OCI-LY1 (cell line): ENCODE measurements around the gene RBP5.

Experiments
- H2AFZ ChIP-seq: fragments of 200-600 bp; sonication (generic), shearing (Covaris generic); 2 replicates; pipeline ENCODE4 v1.6.0; 2014; ENCODE audit warnings: antibody characterized with exemption, mild to moderate bottlenecking, low read length
- H3F3A ChIP-seq: fragments of 200-600 bp; sonication (generic), shearing (Covaris generic); 2 replicates; pipeline ENCODE4 v1.6.0; 2014; ENCODE audit warnings: mild to moderate bottlenecking, antibody characterized with exemption, low read length, moderate library complexity; ENCODE audit not compliant: insufficient read depth
- H3K27ac ChIP-seq: fragments of 200-600 bp; sonication (generic); 2 replicates; pipeline ENCODE4 v1.5.1; 2014; ENCODE audit warnings: low read length, mixed run types, mild to moderate bottlenecking, low read depth; ENCODE audit not compliant: poor library complexity, severe bottlenecking
- H3K27me3 ChIP-seq: fragments of 200-600 bp; sonication (generic); 2 replicates; pipeline ENCODE4 v1.6.0; 2014; ENCODE audit warnings: antibody characterized with exemption, mild to moderate bottlenecking, low read length, moderate library complexity; ENCODE audit not compliant: insufficient read depth
- H3K36me3 ChIP-seq: fragments of 200-600 bp; sonication (generic); 2 replicates; pipeline ENCODE4 v1.6.1; 2014; ENCODE audit warnings: mild to moderate bottlenecking, antibody characterized with exemption, low read length, moderate library complexity, mixed read lengths; ENCODE audit not compliant: insufficient read depth
- H3K4me1 ChIP-seq: fragments of 200-600 bp; sonication (generic); 2 replicates; pipeline ENCODE4 v1.5.1; 2014; ENCODE audit warnings: mild to moderate bottlenecking, low read length, moderate library complexity; ENCODE audit not compliant: insufficient read depth, severe bottlenecking
- H3K4me2 ChIP-seq: fragments of 200-600 bp; sonication (generic), shearing (Covaris generic); 2 replicates; pipeline ENCODE4 v1.6.1; 2014; ENCODE audit warnings: low read length
- H3K4me3 ChIP-seq: fragments of 200-600 bp; sonication (generic); 2 replicates; pipeline ENCODE4 v1.5.1; 2014; ENCODE audit warnings: low read length, low read depth, mild to moderate bottlenecking, mixed read lengths; ENCODE audit not compliant: poor library complexity, severe bottlenecking
- H3K79me2 ChIP-seq: fragments of 200-600 bp; shearing (Covaris generic); 2 replicates; pipeline ENCODE4 v1.6.1; 2016; ENCODE audit warnings: mixed run types, low read length, mixed read lengths; ENCODE audit not compliant: insufficient read depth
- H3K9ac ChIP-seq: fragments of 200-600 bp; sonication (generic), shearing (Covaris generic); 2 replicates; pipeline ENCODE4 v1.6.1; 2014; ENCODE audit warnings: mild to moderate bottlenecking, low read length, mixed read lengths
- H3K9me2 ChIP-seq: fragments of 200-600 bp; sonication (generic), shearing (Covaris generic); 2 replicates; pipeline ENCODE4 v1.6.1; 2014; ENCODE audit warnings: low read depth, mild to moderate bottlenecking, low read length, mixed read lengths
- H3K9me3 ChIP-seq: fragments of 200-600 bp; shearing (Covaris generic); 2 replicates; pipeline ENCODE4 v1.6.1; 2014; ENCODE audit warnings: low read length, mixed read lengths
- H4K20me1 ChIP-seq: fragments of 200-600 bp; sonication (generic), shearing (Covaris generic); 2 replicates; pipeline ENCODE4 v1.6.0; 2016; ENCODE audit warnings: mild to moderate bottlenecking, low read length; ENCODE audit not compliant: insufficient read depth
- CTCF ChIP-seq: fragments of 200-600 bp; sonication (generic), shearing (Covaris generic); IDR thresholded peaks from 2 replicates; pipeline ENCODE4 v1.5.1; 2017; ENCODE audit warnings: mild to moderate bottlenecking, antibody characterized with exemption, low read length, moderate library complexity, mixed read lengths
- EZH2 ChIP-seq: fragments of 200-600 bp; sonication (generic), shearing (Covaris generic); IDR thresholded peaks from 2 replicates; pipeline ENCODE4 v1.8.0; 2017; ENCODE audit warnings: borderline replicate concordance, mixed run types, mild to moderate bottlenecking, antibody characterized with exemption, low read length, moderate library complexity, mixed read lengths

RBP5 gene

GRCh38 chr12:7150841-7151240 is 22.2 kb upstream of the RBP5 start:
- Histone ChIP-seq H3K36me3 (no peaks in the 10 kb centered on the region), H3K9me2 (no peaks in the 10 kb centered on the region), H3K27me3 (no peaks in the 10 kb centered on the region), H3F3A (no peaks in the 10 kb centered on the region), H3K4me3 (no peak overlapping the region), H4K20me1 (no peaks in the 10 kb centered on the region), H3K4me1 (no peaks in the 10 kb centered on the region), H3K27ac (no peak overlapping the region), H3K9ac (no peak overlapping the region), H3K9me3 (no peaks in the 10 kb centered on the region), H2AFZ (no peak overlapping the region), H3K4me2 (no peak overlapping the region), H3K79me2 (no peaks in the 10 kb centered on the region)
- no peak for TF ChIP-seq EZH2
- no peak for TF ChIP-seq CTCF

GRCh38 chr12:7150356-7150755 is 21.7 kb upstream of the RBP5 start:
- Histone ChIP-seq H3K9ac (no peak overlapping the region), H3K27me3 (no peaks in the 10 kb centered on the region), H3K9me3 (no peaks in the 10 kb centered on the region), H3K9me2 (no peaks in the 10 kb centered on the region), H2AFZ (no peak overlapping the region), H3K4me2 (no peak overlapping the region), H3K36me3 (no peaks in the 10 kb centered on the region), H3K4me3 (no peak overlapping the region), H3K79me2 (no peaks in the 10 kb centered on the region), H3K4me1 (no peaks in the 10 kb centered on the region), H4K20me1 (no peaks in the 10 kb centered on the region), H3F3A (no peaks in the 10 kb centered on the region), H3K27ac (no peak overlapping the region)
- TF ChIP-seq EZH2 (no peak), CTCF (no peak)

GRCh38 chr12:7146906-7147305 is 18.2 kb upstream of the RBP5 start:
- no peaks in the 10 kb centered on the region for H3K4me1 ChIP-seq
- TF ChIP-seq CTCF, result no peak
- no peak for TF ChIP-seq EZH2
- no peak overlapping the region for H3K9ac ChIP-seq
- no peaks in the 10 kb centered on the region for H4K20me1 ChIP-seq
- H3K4me3 ChIP-seq, result no peak overlapping the region
- H3K4me2 ChIP-seq, result no peak overlapping the region
- no peaks in the 10 kb centered on the region for H3K9me3 ChIP-seq
- no peak overlapping the region for H3K27ac ChIP-seq
- no peaks in the 10 kb centered on the region for H3K36me3 ChIP-seq
- H2AFZ ChIP-seq, result no peak overlapping the region
- no peaks in the 10 kb centered on the region for H3K9me2 ChIP-seq
- no peaks in the 10 kb centered on the region for H3K27me3 ChIP-seq
- H3F3A ChIP-seq, result no peaks in the 10 kb centered on the region
- no peaks in the 10 kb centered on the region for H3K79me2 ChIP-seq
